ENCODE measurements around the gene DRD5. TPM values are rescaled to one million over a fixed set of nuclear protein-coding genes. Genes with fewer than 3 reads are reported as not detected.
"Not testable (repeated sequence)": the region's sequence is repeated elsewhere in the genome, so short reads cannot be mapped to it uniquely, and the experiment has no call there.

Gene DRD5
- total RNA-seq, result not detected in 2 replicates
- not detected in 2 replicates for polyA plus RNA-seq
- polyA plus RNA-seq (2012), result not detected in 2 replicates
- not detected in 2 replicates for polyA minus RNA-seq (ENCODE audit: low replicate concordance)

GRCh38 chr4:9781343-9782135 lies at the start of gene DRD5:
TSS of gene DRD5 (plus strand) at chr4:9781634. CDS start at chr4:9782030, 396 bp downstream.
- Histone ChIP-seq H3K4me3 (replicated peaks in 1 of 4; ENCODE audit: control extremely low read depth in 1 of 4, insufficient read depth in 1 of 4, low read depth in 3 of 4, low read length in 4 of 4) (no peak within 1 kb of the TSS), H3K4me2 (ENCODE audit: extremely low read depth, insufficient read depth, low read length) (no peak within 1 kb of the TSS), H3K79me2 (ENCODE audit: control insufficient read depth, insufficient read depth, low read length) (no peaks in the 10 kb centered on the region)

GRCh38 chr4:9732256-9732655 lies 49.2 kb upstream of the DRD5 start:
- not testable (repeated sequence) for H3K9me3 ChIP-seq (ENCODE audit: control insufficient read depth, insufficient read depth, low read depth, low read length); H3K27ac ChIP-seq (ENCODE audit: insufficient read depth, low read length); H3K36me3 ChIP-seq (ENCODE audit: control insufficient read depth, insufficient read depth, low read length); H2AFZ ChIP-seq (ENCODE audit: low read length); H3K4me3 ChIP-seq (replicated peaks in 1 of 4; ENCODE audit: control extremely low read depth in 1 of 4, insufficient read depth in 1 of 4, low read depth in 3 of 4, low read length in 4 of 4); H3K9ac ChIP-seq (ENCODE audit: insufficient read depth, low read length); H4K20me1 ChIP-seq (ENCODE audit: control insufficient read depth, extremely low read depth, insufficient read depth, low read length); H3K79me2 ChIP-seq (ENCODE audit: control insufficient read depth, insufficient read depth, low read length); H3K4me2 ChIP-seq (ENCODE audit: extremely low read depth, insufficient read depth, low read length); DNase-seq (ENCODE audit: low read depth in 2 of 2); H3K4me1 ChIP-seq (ENCODE audit: control insufficient read depth, extremely low read depth, insufficient read depth, low read length); H3K27me3 ChIP-seq (ENCODE audit: control insufficient read depth, insufficient read depth, low read length)

More at GRCh38 chr4:9781343-9782135, at the start of gene DRD5:
- Histone ChIP-seq H3K27ac (ENCODE audit: insufficient read depth, low read length) (no peak within 1 kb of the TSS), H3K27me3 (ENCODE audit: control insufficient read depth, insufficient read depth, low read length) (no peaks in the 10 kb centered on the region), H3K9me3 (ENCODE audit: control insufficient read depth, insufficient read depth, low read depth, low read length) (no peaks in the 10 kb centered on the region), H3K9ac (ENCODE audit: insufficient read depth, low read length) (no peak within 1 kb of the TSS), H2AFZ (ENCODE audit: low read length) (no peak within 1 kb of the TSS), H3K4me1 (ENCODE audit: control insufficient read depth, extremely low read depth, insufficient read depth, low read length) (no peaks in the 10 kb centered on the region), H3K36me3 (ENCODE audit: control insufficient read depth, insufficient read depth, low read length) (no peaks in the 10 kb centered on the region), H4K20me1 (ENCODE audit: control insufficient read depth, extremely low read depth, insufficient read depth, low read length) (no peaks in the 10 kb centered on the region)
- TF ChIP-seq EZH2 (IDR thresholded peaks at IDR 0.05; ENCODE audit: low read length, missing control alignments), result no peak
- TF ChIP-seq CTCF (conservative IDR thresholded peaks at IDR 0.05 in 1 of 2, IDR thresholded peaks at IDR 0.05 in 1 of 2; ENCODE audit: low read depth in 1 of 2, low read length in 2 of 2), result no peak
- DNase-seq (ENCODE audit: low read depth in 2 of 2), result no peak

GRCh38 chr4:9735515-9735914 lies 45.9 kb upstream of the DRD5 start:
- Histone ChIP-seq H3K27ac (ENCODE audit: insufficient read depth, low read length) (no peak overlapping the region), H3K9me3 (ENCODE audit: control insufficient read depth, insufficient read depth, low read depth, low read length) (no peaks in the 10 kb centered on the region), H3K9ac (ENCODE audit: insufficient read depth, low read length) (no peak overlapping the region), H3K27me3 (ENCODE audit: control insufficient read depth, insufficient read depth, low read length) (no peaks in the 10 kb centered on the region), H3K4me1 (ENCODE audit: control insufficient read depth, extremely low read depth, insufficient read depth, low read length) (no peaks in the 10 kb centered on the region), H3K4me2 (ENCODE audit: extremely low read depth, insufficient read depth, low read length) (no peak overlapping the region), H3K79me2 (ENCODE audit: control insufficient read depth, insufficient read depth, low read length) (no peaks in the 10 kb centered on the region), H2AFZ (ENCODE audit: low read length) (no peak overlapping the region), H3K36me3 (ENCODE audit: control insufficient read depth, insufficient read depth, low read length) (no peaks in the 10 kb centered on the region), H3K4me3 (replicated peaks in 1 of 4; ENCODE audit: control extremely low read depth in 1 of 4, insufficient read depth in 1 of 4, low read depth in 3 of 4, low read length in 4 of 4) (no peak overlapping the region), H4K20me1 (ENCODE audit: control insufficient read depth, extremely low read depth, insufficient read depth, low read length) (no peaks in the 10 kb centered on the region)
- TF ChIP-seq EZH2 (IDR thresholded peaks at IDR 0.05; ENCODE audit: low read length, missing control alignments), result no peak
- no peak for DNase-seq (ENCODE audit: low read depth in 2 of 2)

- not testable (repeated sequence) for H3K4me3 ChIP-seq (replicated peaks in 1 of 4; ENCODE audit: control extremely low read depth in 1 of 4, insufficient read depth in 1 of 4, low read depth in 3 of 4, low read length in 4 of 4); H4K20me1 ChIP-seq (ENCODE audit: control insufficient read depth, extremely low read depth, insufficient read depth, low read length); DNase-seq (ENCODE audit: low read depth in 2 of 2); H3K9ac ChIP-seq (ENCODE audit: insufficient read depth, low read length); H3K27ac ChIP-seq (ENCODE audit: insufficient read depth, low read length); H3K4me2 ChIP-seq (ENCODE audit: extremely low read depth, insufficient read depth, low read length); H3K79me2 ChIP-seq (ENCODE audit: control insufficient read depth, insufficient read depth, low read length); H3K4me1 ChIP-seq (ENCODE audit: control insufficient read depth, extremely low read depth, insufficient read depth, low read length); H2AFZ ChIP-seq (ENCODE audit: low read length); H3K27me3 ChIP-seq (ENCODE audit: control insufficient read depth, insufficient read depth, low read length); H3K9me3 ChIP-seq (ENCODE audit: control insufficient read depth, insufficient read depth, low read depth, low read length); H3K36me3 ChIP-seq (ENCODE audit: control insufficient read depth, insufficient read depth, low read length)
Observed at GRCh38 chr4:9737280-9737679, 44.2 kb upstream of the DRD5 start.

- not testable (repeated sequence) for DNase-seq (ENCODE audit: low read depth in 2 of 2); H3K4me2 ChIP-seq (ENCODE audit: extremely low read depth, insufficient read depth, low read length); H3K4me3 ChIP-seq (replicated peaks in 1 of 4; ENCODE audit: control extremely low read depth in 1 of 4, insufficient read depth in 1 of 4, low read depth in 3 of 4, low read length in 4 of 4); H3K4me1 ChIP-seq (ENCODE audit: control insufficient read depth, extremely low read depth, insufficient read depth, low read length); H3K79me2 ChIP-seq (ENCODE audit: control insufficient read depth, insufficient read depth, low read length); H2AFZ ChIP-seq (ENCODE audit: low read length); H4K20me1 ChIP-seq (ENCODE audit: control insufficient read depth, extremely low read depth, insufficient read depth, low read length); H3K9me3 ChIP-seq (ENCODE audit: control insufficient read depth, insufficient read depth, low read depth, low read length); H3K36me3 ChIP-seq (ENCODE audit: control insufficient read depth, insufficient read depth, low read length); H3K9ac ChIP-seq (ENCODE audit: insufficient read depth, low read length); H3K27ac ChIP-seq (ENCODE audit: insufficient read depth, low read length); H3K27me3 ChIP-seq (ENCODE audit: control insufficient read depth, insufficient read depth, low read length)
Observed at GRCh38 chr4:9743789-9744188, 37.6 kb upstream of the DRD5 start.
